Nephron progenitor cell (in vitro differentiated cells): Measurements from ENCODE around the gene RFX2.

Experiments
- DNase-seq: peaks from one replicate; pipeline ENCODE4 v3.0.0; 2021
- H3K27ac Mint-ChIP-seq: 2 replicates; pipeline ENCODE4 v1.8.0; 2021; ENCODE audit warnings: mild to moderate bottlenecking, moderate library complexity, mixed read lengths
- H3K27me3 Mint-ChIP-seq: 2 replicates; pipeline ENCODE4 v1.8.0; 2021; ENCODE audit warnings: mild to moderate bottlenecking, low read depth, mixed read lengths; ENCODE audit not compliant: poor library complexity
- H3K36me3 Mint-ChIP-seq: 2 replicates; pipeline ENCODE4 v1.8.0; 2021; ENCODE audit warnings: low read depth, mixed read lengths
- H3K4me1 Mint-ChIP-seq: 2 replicates; pipeline ENCODE4 v1.8.0; 2021; ENCODE audit warnings: mixed read lengths
- H3K4me3 Mint-ChIP-seq: 2 replicates; pipeline ENCODE4 v1.8.0; 2021; ENCODE audit warnings: mild to moderate bottlenecking, moderate library complexity, mixed read lengths
- H3K9me3 Mint-ChIP-seq: 2 replicates; pipeline ENCODE4 v1.8.0; 2021; ENCODE audit warnings: mild to moderate bottlenecking, moderate library complexity, mixed read lengths
- TF ChIP-seq, protein P1 (sequence below): fragments of 200-600 bp; sonication (generic); IDR thresholded peaks from 2 replicates; pipeline ENCODE4 v1.5.0; 2021; ENCODE audit warnings: antibody characterized with exemption

Gene RFX2

DNA sequence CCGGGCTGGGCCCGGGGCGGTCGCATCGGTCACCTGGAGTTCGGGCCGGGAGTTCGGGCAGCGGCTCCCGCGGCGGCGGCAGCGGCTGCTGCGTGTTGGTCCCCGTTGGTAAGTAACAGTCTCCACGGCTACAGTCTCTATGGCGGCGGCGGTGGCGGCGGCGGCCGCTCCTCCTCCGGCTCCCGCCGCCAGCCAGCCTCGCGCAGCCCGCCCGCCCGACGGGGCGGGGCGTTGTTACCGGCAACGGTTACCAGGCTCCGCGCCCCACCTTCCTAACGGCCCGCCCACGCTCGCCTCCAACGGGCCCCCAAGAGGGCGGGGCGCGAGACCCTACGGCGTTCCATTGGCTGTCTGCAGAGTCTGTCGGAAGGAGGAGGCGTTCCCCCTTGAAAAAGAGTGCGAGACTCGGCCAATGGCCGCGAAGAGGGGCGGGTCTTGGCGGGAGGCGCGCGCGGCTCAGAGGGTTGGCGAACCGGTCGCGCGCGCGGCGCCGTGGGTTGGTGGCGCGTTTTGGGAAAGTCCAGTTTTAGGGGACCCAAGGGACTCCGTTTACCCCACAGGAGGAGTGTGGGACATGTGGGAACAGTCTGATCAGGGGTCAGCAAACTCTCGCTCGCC is at the start of gene RFX2:
Gene RFX2 (minus strand): TSS at position 141 of the 618 bp plus-strand sequence. CDS start 63,004 bp downstream, outside the sequence.
- peak within 1 kb of the TSS; percentile 91 for H3K4me3 Mint-ChIP-seq
- no peaks in the 10 kb centered on the region for H3K36me3 Mint-ChIP-seq
- H3K27ac Mint-ChIP-seq, result no peak within 1 kb of the TSS
- H3K27me3 Mint-ChIP-seq, result peaks cover 34% of the 10 kb centered on the region
- H3K4me1 Mint-ChIP-seq, result peaks cover 21% of the 10 kb centered on the region
- TF ChIP-seq, protein P1, sequence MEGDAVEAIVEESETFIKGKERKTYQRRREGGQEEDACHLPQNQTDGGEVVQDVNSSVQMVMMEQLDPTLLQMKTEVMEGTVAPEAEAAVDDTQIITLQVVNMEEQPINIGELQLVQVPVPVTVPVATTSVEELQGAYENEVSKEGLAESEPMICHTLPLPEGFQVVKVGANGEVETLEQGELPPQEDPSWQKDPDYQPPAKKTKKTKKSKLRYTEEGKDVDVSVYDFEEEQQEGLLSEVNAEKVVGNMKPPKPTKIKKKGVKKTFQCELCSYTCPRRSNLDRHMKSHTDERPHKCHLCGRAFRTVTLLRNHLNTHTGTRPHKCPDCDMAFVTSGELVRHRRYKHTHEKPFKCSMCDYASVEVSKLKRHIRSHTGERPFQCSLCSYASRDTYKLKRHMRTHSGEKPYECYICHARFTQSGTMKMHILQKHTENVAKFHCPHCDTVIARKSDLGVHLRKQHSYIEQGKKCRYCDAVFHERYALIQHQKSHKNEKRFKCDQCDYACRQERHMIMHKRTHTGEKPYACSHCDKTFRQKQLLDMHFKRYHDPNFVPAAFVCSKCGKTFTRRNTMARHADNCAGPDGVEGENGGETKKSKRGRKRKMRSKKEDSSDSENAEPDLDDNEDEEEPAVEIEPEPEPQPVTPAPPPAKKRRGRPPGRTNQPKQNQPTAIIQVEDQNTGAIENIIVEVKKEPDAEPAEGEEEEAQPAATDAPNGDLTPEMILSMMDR, result no peak
- DNase-seq, result peak; percentile 99
- H3K9me3 Mint-ChIP-seq, result peaks cover 6% of the 10 kb centered on the region

DNA sequence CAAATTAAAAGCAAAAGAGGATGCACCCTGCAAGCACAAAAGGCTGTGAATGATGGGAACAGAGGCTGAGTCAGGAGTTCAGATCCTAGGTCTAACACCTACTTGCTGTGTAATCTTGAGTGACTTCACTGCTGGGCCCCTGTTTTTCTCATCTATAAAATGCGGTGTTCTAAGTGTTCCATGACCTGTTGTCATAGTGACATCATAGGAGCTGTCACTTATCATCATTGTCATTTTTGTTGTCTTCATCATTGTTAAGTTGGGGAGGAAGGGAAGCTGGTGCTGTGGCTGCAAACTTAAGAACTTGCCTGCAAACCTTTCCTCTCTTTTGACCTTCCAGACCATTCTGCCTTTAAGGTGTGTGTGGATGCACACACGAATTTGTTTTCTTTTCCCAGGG is 45.7 kb upstream of the RFX2 start:
- Mint-ChIP-seq H3K4me1 (no peaks in the 10 kb centered on the region), H3K4me3 (no peak overlapping the region), H3K36me3 (no peaks in the 10 kb centered on the region), H3K9me3 (peaks cover 59% of the 10 kb centered on the region), H3K27ac (no peak overlapping the region), H3K27me3 (peaks cover 12% of the 10 kb centered on the region)
- TF ChIP-seq, protein P1, result no peak
- DNase-seq, result no peak

DNA sequence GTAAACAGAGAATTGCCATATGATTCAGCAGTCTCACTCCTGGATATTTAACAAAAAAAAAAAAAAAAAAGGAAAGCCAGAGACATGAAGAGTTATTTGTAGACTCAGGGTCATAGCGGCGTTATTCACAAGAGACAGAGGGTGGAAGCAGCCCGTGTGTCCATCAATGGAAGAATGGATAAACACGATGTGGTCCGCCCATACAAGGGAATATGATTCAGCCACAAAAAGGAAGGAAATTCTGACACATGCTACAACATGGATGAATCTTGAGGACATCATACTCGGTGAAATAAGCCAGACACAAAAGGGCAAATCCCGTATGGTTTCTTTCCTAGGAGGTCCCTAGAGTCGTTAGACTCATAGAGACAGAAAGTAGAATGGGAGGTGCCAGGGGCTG is 40.0 kb upstream of the RFX2 start:
- peaks cover 8% of the 10 kb centered on the region for H3K27me3 Mint-ChIP-seq
- no peaks in the 10 kb centered on the region for H3K4me1 Mint-ChIP-seq
- no peaks in the 10 kb centered on the region for H3K36me3 Mint-ChIP-seq
- no peak for DNase-seq
- TF ChIP-seq, protein P1, result no peak
- H3K9me3 Mint-ChIP-seq, result peaks cover 62% of the 10 kb centered on the region
- H3K4me3 Mint-ChIP-seq, result no peak overlapping the region
- H3K27ac Mint-ChIP-seq, result no peak overlapping the region

DNA sequence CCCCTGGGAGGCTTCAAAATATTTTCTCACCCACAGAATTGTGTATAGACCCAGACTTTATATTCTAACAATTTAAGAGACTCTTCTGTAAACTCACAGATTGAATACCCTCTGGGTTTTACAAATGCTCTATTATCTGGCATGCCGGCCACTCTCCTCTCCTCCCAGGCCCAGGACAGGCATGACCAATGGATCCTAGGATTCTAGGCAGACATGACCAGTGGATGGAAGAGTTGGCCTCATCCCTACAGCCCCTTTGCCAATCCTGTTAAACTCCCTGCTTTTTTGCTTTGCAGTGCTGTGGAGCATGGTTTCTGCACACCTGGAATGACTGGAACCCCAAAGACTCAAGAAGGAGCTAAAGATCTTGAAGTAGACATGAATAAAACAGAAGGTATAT is 30.9 kb upstream of the RFX2 start:
- Mint-ChIP-seq H3K27ac (no peak overlapping the region), H3K36me3 (no peaks in the 10 kb centered on the region), H3K9me3 (peaks cover 44% of the 10 kb centered on the region), H3K4me1 (peaks cover 5% of the 10 kb centered on the region), H3K27me3 (peaks cover 25% of the 10 kb centered on the region), H3K4me3 (no peak overlapping the region)
- no peak for DNase-seq
- TF ChIP-seq, protein P1, result no peak

DNA sequence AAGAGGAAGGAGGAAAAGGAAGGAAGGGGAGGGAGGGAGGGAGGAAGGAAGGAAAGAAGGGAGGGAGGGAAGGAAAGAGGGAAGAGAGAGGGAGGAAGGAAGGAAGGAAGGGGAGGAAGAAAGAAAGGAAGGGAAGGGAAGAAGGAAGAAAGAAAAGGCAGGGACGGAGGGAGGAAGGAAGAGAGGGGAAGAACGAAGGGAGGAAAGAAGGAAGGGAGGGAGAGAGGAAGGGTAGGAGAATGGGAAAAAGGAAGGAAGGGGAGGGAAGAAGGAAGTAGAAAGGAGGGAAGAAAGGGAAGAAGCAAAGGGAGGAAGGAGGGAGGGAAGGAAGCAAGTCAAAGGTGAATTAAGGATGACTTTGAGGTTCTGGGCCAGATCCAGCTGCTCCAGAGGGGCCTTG is 28.2 kb upstream of the RFX2 start:
- Mint-ChIP-seq H3K9me3 (peaks cover 22% of the 10 kb centered on the region), H3K27ac (no peak overlapping the region), H3K4me3 (no peak overlapping the region), H3K27me3 (peaks cover 17% of the 10 kb centered on the region), H3K36me3 (no peaks in the 10 kb centered on the region), H3K4me1 (peaks cover 5% of the 10 kb centered on the region)
- DNase-seq, result no peak
- TF ChIP-seq, protein P1, result no peak

DNA sequence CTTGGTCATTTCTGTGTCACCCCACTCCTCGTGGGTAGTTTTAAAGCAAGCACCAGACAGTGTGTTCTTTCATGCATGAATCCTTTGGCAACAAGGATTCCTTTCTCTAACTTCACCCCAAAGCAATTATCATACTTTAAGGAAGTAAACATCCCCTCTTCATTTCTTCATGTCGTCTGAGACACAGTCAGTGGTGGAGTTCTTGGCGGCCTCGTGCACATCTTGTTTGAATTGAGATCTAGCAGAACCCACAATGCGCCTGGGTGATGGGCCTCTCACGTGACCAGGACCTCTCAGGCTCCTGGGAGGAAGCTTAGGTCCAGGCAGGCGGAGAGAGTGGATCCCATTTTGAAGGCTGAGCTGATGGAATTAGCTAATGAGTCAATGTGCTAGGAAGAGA is 27.8 kb upstream of the RFX2 start:
- peak overlapping the region; percentile 93 for H3K27ac Mint-ChIP-seq

More for the DNA sequence above, 27.8 kb upstream of the RFX2 start:
- Mint-ChIP-seq H3K4me3 (no peak overlapping the region), H3K27me3 (peaks cover 17% of the 10 kb centered on the region), H3K9me3 (peaks cover 21% of the 10 kb centered on the region), H3K36me3 (no peaks in the 10 kb centered on the region), H3K4me1 (peaks cover 5% of the 10 kb centered on the region)
- TF ChIP-seq, protein P1, result no peak
- DNase-seq, result no peak
